GM21447 (cell line): ENCODE data around the gene SAMD4A.
A peak's percentile ranks its signal among the peaks of the same experiment; 100 is the strongest.
"Not testable (repeated sequence)": the region's sequence is repeated elsewhere in the genome, so short reads cannot be mapped to it uniquely, and the experiment has no call there.

Experiments used
- ATAC-seq: cut with Tn5 transposase; IDR thresholded peaks from one replicate; pipeline ENCODE4 v1.9.1; 2021; ENCODE audit not compliant: unreplicated experiment

The SAMD4A gene

DNA sequence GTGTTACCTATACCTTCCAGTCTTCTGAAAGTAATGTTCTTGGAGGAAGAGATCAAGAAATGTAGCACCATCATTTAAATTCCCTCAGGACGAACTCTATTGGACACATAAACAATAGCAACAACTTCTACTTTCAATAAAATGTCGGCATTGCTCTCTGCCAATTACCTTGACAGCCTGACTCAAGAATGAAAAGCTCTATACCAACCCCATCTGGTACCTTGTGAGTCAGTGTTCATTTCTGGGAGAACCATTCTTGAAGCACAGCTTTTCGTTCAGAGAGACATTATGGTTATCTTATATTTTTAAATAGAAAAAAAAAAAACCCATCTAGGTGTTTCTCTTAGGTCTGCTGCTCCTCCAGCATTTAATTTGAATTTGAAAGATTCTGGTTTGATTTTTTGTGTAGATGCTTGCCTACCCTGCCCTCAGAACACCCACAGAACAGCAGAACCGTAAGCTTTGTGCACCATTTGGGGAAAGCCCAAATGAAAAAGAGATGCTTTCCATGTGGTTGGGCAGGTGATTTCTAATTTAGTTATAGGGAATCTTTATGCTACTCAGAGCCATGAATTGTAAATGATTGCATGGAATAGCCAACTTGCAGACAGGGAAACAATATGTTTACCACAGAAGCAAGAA lies 156.0 kb downstream of the SAMD4A start:
- no peak for ATAC-seq

DNA sequence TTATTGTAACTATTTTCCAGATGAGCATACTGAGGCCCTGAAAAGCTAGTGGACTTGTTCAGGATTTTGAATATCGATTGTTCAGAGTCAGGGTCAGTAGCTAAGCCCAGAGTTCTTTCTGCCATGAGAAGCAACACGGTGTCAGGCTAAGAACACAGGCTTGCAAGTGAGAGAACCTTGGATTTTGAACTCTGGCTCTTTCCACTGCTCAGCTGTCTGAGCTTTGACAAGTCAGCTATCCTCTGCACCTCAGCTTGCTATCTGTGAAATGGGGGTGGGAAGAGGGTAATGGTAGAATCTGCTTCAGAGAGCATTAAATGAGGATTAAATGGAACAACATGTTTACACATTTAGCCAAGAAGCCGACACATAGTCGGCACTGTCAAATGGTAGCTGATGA lies 157.2 kb downstream of the SAMD4A start:
- ATAC-seq: no peak

DNA sequence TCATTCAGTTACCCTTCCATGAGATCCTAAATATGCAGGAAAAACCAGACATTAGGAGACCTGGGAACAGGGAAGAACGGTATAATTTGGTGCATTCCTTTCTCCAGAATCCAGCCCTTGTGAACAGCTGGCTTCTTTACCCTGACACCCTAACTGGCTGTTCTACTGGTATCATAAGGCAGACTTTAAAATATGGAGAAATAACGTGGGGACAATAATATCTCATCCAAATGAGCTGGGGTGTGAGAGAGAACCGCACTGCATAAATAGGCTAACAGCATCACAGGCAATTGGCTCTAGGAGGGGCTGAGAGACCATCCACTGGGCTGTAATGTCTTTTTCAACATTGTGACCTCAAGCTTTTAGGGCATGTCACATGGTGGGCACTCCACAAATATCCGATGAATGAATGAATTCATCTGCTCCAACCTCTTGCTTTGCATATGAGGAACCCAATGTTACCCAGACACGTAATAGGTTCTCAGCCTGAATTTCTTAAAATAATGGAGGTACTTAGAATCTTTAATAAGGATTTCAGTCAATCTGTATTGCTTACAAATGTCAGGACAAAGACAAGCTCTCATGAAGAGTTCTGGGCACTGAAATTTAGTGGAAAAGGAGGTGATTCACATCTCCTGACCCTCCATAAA lies 157.9 kb downstream of the SAMD4A start:
- no peak for ATAC-seq

DNA sequence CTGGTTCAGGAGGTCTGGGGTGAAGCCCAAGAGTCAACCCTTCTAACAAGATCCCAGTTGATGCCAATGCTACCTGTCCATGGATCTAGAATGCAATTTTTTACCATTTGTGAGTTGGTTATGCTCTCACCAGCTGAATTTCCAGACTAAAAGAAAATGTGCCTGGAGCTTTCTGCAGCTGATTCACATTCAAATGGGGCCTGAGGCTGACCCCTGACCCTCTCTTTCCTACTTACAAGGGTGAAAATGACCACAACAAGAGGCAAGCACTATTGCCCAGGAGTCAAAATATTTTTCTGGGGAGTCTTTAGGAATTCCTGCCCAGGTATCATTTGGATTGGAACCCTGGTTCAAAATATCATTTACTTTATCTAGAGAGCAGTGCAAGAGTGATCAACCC lies 159.1 kb downstream of the SAMD4A start:
- no peak for ATAC-seq

DNA sequence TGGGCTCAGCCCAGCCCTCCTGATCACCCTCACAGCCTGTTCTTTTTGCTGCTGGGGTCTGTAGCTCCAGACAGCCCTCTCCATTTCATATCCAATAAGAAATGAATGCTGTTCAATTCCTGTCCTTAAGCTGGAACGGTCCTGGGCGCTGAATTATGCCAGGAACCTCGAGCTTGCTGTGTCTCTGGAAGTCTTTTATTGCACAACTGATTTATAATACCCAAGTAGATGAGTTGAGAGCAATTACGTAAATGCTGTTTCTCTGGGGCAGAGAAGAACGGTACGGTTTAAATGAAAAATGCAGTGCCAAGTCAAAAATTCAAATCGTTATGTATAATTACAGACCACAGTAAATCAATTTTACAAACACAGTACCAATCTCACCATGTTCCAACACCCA lies 161.0 kb downstream of the SAMD4A start:
- no peak for ATAC-seq

DNA sequence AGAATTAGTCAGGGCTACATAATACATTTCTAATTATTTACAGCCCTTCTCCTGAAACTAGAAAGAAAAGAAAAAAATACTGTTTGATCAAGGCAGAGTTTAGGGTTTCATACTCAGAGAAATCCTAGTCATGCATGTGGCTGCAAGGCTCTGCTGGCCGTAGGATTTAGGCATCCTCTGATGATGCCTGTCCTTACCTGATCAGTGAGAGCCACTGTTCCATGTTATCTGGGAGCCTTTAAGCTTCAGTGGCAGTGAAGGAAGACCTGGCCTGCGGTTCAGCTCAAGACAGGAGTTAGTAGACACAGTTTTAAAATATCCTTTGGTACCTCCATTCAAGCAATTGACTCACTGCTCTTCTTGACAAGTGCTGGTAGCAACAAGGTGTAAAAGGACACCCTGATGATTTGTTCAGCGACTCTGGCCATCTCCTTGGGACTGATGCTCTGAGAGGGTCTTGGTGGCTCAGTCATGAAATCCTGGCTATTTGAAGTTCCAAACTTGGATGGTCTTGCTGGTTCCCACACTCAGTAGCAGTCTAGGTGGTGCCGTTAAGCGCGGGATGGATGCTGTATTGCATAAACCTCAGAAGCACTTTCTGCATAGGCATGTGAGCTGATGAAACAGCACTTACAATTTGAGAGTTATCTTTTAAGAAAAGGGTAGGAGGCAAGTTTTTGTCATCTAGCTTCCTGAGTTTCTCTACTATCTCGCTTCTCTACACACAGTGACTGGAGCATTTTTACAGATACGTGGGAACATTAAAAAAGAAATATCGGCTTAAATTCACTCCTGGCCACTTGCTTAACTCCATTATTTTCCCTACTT lies 162.0 kb downstream of the SAMD4A start:
- no peak for ATAC-seq

DNA sequence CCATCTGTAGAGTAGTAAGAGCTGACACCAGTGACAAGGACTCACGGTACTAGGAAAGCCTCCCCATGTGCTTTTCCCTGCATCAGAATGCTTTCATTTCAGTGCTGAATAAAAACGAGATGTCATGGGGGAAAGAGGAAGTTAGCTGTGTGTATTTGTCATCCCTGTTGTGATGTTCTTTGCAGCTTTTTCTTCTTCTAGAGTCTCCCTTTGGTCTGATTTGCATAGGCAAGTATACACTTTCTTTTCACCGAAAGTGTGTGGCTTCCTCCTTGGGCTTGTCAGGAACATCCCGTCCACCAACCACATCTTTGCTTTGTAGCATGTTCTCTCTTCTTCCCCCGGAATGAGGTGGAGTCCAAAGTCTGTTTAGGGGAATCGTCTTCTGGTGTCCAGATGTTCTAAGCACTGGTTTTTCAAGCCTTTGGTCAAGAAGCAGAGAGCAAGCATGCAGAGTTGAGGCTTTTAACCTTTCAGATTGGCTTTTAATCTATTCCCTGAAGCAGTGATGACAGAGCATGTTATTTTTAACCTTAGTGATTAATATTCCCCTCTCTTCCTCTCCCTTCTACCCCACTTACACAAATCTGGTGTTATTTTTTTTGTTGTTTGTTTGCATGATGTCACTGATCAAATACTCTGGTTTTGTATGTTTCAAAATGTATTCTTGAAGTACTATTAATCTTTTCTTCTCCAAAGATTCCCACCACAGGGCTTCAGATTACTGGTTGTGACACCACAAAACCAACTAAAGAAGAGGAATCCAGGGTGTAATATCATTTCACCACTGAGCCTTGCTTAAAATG lies 163.4 kb downstream of the SAMD4A start:
- ATAC-seq: peak; percentile 96

DNA sequence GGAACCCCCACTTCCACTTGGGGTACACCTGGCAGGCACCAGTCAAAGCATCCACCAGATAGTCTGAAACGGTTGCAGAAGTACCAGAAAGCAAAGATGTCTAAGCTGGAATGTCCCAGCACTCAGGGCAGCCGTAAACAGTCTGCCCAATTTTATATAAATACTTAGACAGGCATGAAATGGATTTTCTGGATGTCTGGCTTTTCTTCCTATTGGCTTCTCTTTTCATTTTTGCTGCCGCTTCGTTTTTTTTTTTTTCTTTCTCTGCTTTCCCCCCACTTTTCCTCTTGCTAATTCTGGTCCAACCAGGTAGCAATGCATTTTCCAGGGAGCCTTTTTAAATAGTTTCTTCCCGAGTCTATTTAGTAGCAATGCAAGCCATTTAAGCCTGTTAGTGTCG lies 168.0 kb downstream of the SAMD4A start:
- ATAC-seq: no peak

DNA sequence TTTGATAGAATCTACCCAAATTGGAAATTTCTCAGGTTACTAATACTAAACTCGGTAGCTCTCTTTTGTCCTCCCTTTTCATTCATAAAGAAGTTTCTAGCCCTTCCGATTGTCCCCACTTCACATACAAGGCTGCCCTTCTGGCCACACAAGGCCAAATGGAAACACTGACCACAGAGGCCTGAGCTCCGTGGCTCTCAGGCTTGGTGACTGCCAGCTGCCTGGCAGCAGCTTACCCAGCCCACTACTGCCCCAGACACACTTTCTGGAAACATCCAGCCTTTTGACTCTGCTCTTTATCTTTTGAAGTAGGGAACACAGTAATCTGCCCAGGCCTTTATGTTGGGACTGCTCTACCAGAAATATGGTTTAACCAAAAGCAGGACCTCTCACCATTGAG lies 168.5 kb downstream of the SAMD4A start:
- no peak for ATAC-seq

DNA sequence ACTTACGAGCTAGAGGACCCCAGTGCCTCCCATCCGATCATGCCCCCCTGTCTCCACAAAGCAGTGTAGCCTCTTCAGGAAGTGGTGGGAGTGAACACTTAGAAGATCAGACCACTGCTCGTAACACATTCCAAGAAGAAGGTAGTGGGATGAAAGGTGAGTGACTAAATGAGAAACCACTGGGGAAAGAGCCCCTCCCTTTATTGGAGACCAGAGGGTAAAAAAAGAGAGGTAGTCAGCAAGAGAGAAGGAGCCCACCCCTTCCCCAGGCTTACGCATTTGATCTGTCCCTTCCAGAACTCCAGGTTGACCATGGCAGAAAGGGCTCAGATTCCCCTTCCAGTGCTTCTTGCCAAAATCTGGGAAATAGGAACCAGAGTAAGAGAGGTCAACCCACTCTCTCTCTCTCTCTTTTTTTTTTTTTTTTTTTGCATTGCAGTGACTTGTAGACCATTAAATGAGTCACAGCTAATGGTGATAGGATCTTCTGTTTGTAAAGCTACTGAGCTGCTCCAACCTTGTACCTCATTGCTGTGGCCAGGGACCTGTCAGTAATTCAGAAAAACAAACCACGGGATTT lies 170.3 kb downstream of the SAMD4A start:
- no peak for ATAC-seq

DNA sequence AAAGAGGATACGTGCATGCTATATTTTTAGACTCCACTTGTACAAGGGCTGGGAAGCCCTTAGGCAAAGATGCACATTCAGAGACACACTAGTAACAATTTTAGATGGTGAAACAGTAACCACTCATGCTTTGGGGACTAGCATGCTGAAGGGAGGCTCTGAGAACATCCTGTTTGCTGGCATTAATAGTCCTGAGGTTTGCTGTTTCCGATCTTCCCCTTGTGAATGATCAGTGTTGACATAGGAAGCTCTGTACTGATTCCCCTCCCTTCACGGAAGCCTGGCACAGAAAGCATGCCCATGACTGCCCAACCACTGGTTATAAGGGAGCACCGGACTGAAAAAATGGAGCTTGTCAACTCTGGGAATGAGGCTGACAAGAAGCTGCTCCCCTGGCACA lies 171.1 kb downstream of the SAMD4A start:
- no peak for ATAC-seq

DNA sequence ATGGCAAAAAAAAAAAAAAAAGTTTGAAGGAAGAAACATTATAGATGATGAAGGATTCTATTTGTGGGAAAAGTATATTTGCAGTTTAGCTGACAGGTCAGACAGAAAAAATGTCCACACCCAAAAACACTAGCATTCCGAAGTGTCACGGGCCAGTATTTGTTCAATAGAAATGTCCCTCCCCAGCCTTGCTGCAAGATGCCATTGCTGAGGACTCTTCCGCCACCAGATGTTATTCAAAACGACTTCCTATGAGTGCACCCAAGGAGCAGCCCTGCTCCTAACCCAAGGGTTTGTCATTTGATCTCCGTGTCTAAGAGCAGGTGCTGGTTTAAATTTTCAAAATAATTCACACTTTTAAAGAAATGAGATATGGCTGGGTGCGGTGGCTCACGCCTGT lies 172.6 kb downstream of the SAMD4A start:
- ATAC-seq: no peak

DNA sequence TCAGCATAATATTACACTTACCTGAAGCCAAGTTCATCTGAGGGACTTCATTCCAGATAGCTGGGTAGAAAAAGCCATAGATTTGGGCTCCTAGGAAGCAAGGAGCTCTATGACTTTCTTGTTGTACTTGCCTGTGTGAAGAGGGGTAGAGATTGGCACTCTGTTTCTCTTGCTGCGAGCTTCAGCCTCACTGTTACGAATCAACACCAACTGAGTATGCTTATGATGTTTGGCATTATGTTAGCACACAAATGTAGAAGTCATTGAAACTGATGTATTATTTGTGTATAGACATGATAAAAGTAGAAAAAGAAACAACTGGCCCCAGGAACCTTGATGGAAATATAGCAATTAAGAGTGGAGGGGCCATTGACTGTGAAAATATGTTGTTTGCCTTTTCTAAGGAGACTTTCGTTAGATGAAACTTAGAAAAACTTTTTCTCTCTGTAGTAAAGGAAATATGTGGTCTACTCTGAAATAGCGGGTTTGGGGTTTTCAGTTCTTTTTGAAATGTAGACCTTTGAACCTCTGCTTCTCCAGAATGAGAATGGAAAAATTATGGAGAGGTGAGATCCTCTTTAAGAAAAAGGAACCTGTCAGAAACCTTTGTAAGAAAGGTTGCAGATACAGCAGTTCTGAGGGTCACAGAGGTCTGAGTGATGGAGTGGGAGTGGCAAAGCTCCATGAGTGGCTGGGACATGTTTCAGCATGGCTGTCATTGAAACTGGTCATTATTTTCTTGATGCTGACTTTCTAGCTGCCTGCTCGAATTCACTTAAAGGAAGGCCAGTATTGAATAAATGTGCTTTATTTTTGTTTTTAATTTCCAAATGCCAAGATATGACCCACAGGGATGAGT lies 175.8 kb downstream of the SAMD4A start:
- ATAC-seq: no peak

DNA sequence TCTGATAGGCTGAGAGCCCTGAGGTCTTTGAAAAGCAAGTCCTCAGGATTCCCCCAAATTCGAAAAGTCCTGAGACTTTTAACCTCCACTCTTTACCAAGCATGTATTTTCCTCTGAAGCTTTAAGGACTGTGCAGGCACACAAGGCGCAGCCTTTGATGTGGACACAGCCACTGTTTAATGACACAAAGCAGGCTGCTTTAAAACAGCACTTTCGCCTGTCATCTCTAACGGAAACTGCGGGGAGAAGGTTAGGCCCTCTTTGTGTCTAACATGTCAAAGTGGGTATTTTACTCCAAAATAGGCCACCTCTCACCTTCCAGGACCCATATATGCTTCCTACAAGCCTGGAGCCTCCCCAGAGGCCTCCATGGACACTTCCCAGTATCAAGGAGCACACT lies 176.5 kb downstream of the SAMD4A start:
- no peak for ATAC-seq

DNA sequence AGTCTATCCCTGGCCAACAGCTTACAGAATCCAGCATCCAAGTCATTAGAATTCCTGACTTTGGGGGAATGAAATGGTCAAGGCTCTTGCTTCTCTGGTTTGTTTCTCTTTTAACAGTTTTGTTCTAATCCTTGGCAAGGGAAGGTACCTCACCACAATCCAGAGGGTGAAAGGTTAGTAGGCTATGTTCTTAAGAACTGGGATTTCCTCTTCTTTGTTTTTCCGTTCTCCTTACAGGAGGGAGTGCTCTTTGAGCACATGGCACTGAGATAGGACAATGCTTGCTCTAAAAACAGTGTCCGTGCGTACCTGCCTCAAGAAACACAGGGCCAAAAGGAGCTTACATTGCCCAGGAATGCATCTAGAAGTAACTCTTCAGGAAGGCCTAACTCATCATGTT lies 179.1 kb downstream of the SAMD4A start:
- no peak for ATAC-seq

DNA sequence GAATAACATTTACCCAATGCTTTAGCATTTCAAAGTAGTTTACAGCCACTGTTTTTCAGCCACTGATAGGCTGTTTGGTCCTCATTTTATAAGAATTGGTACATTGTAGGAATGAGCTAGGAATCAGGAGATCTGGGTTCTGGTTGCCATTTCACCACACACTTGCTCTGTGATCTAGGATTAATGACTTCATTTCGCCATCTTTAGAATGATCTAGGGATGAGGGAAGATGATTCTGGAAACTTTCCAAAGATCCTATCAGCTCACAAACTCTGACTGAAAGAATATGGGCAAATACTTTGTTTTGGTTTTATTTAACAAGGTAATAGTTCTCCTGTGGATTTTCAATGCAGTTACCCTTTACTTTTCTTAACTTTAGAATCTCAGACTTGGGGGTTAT lies 180.7 kb downstream of the SAMD4A start:
- ATAC-seq: no peak

DNA sequence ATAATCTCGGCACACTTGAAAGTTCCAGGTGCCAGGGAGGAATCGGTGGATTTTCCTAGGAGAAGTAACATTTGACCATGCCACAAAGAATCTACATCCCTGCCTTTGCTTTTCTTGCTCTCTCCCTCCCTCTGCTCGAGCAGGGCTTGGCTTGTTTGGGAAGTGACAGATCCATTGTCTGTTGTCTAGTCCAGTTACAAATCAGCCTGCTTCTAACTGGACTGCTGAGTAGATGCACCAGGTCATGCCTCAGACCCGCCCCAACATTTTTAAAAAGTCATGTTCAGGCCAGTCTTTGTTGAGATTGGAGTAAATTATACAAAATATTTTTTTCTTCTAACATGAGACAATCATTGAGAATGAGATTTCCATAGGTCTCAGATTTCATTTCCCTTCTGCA lies 182.3 kb downstream of the SAMD4A start:
- ATAC-seq: no peak

DNA sequence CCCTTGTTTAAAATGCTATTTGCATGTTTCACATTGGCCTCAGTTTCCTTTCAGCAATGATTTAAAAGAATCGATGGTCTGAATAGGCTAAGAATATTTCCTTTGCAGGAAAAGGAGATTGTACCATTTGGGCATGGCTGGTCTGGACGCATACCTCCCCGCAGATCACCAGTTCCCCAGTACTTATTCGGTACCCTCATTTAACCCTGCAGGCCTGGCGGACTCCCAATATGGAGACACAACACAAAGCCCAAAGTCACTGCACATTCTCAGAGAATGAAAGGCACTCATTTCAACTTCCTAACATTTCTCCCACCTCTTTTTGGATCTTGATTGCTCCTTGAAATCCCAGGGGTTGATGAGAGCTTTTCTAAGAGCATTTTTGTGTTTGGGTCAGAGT lies 182.8 kb downstream of the SAMD4A start:
- no peak for ATAC-seq

DNA sequence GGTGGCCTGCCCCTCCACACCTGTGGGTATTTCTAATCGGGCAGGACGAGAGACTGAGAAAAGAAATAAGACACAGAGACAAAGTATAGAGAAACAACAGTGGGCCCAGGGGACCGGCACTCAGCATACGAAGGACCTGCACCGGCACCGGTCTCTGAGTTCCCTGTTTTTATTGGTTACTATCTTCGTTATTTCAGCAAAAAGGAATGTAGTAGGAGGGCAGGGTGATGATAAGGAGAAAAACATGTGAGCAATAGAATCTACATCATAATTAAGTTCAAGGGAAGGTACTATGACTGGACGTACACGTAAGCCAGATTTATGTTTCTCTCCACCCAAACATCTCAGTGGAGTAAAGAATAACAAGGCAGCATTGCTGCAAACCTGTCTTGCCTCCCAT lies 185.7 kb downstream of the SAMD4A start:
- not testable (repeated sequence) for ATAC-seq

DNA sequence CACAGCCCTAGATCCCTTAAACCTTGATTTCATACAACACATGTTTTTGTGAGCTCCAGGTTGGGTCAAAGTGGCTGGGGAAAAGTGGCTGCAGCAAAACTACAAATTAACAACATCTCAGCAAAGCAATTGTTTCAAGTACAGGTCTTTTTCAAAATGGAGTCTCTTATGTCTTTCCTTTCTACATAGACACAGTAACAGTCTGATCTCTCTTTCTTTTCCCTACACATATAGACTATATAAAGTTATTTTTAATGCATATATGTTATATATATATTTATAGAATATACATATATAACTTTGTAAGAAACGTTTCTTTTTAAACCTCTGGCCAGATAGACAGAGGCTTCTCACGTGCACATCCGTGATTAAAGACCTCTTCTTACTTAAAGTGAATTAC lies 186.5 kb downstream of the SAMD4A start:
- ATAC-seq: not testable (repeated sequence)
